Panc1 (cell line): Measurements from ENCODE around the gene DFFB. TPM values are rescaled to one million over a fixed set of nuclear protein-coding genes. Genes with fewer than 3 reads are reported as not detected.

Experiments
- ATAC-seq: fragments of 200-7000 bp; cut with Tn5 transposase; 2 replicates; pipeline ENCODE4 v1.9.1; 2020; ENCODE audit warnings: mild to moderate bottlenecking, moderate library complexity
- BruUV-seq: library from RNA; stranded (reverse); fragments of 400-500 nt; replicated peaks from 2 replicates; lab custom pipeline; 2021; lab: Mats Ljungman, UMichigan
- CTCF ChIA-PET: fragments of 300-600 bp; sonication (Branson Sonifier 250); formaldehyde crosslinking; loops from one replicate; lab custom pipeline; 2022; ENCODE audit warnings: antibody characterized with exemption; lab: Charles Lee
- POLR2A ChIA-PET: fragments of 300-600 bp; sonication (Branson Sonifier 250); formaldehyde crosslinking; loops from one replicate; lab custom pipeline; 2022; ENCODE audit warnings: antibody characterized with exemption; lab: Charles Lee
- DNase-seq: peaks from one replicate; pipeline ENCODE4 v3.0.0-alpha.2; 2010; ENCODE audit warnings: low read depth, low spot score
- H3K27ac ChIP-seq: 2 replicates; pipeline ENCODE4 v1.5.1; 2011; ENCODE audit warnings: mild to moderate bottlenecking, low read length, inconsistent platforms
- H3K27me3 ChIP-seq: fragments of 200-500 bp; sonication (Bioruptor generic); 2 replicates; pipeline ENCODE4 v1.6.0; 2014; ENCODE audit warnings: low read length, inconsistent platforms; ENCODE audit not compliant: control insufficient read depth, insufficient read depth
- H3K36me3 ChIP-seq: fragments of 200-500 bp; sonication (Bioruptor generic); 2 replicates; pipeline ENCODE4 v1.5.1; 2014; ENCODE audit warnings: inconsistent platforms, mild to moderate bottlenecking, low read length, moderate library complexity; ENCODE audit not compliant: control insufficient read depth, insufficient read depth
- H3K4me1 ChIP-seq: 2 replicates; pipeline ENCODE4 v1.5.1; 2011; ENCODE audit warnings: inconsistent platforms, mild to moderate bottlenecking, low read length, moderate library complexity; ENCODE audit not compliant: control insufficient read depth, insufficient read depth
- H3K4me3 ChIP-seq, 2 experiments: 2 replicates each; pipeline ENCODE4 v1.5.1; 2011 to 2012; ENCODE audit warnings: low read depth in 2 of 2, low read length in 2 of 2, mild to moderate bottlenecking in 2 of 2, inconsistent platforms in 1 of 2, moderate library complexity in 1 of 2
- H3K9me3 ChIP-seq: fragments of 200-500 bp; sonication (Bioruptor generic); 2 replicates; pipeline ENCODE4 v1.5.1; 2014; ENCODE audit warnings: low read depth, mild to moderate bottlenecking, inconsistent platforms, low read length, moderate library complexity; ENCODE audit not compliant: control insufficient read depth, insufficient read depth
- CTCF ChIP-seq: fragments of 450-650 bp; IDR thresholded peaks from 2 replicates; pipeline ENCODE4 v1.5.1; 2017; ENCODE audit warnings: mild to moderate bottlenecking
- POLR2AphosphoS5 ChIP-seq: IDR thresholded peaks from 2 replicates; pipeline ENCODE4 v1.6.1; 2012; ENCODE audit warnings: mild to moderate bottlenecking, low read depth, low read length, moderate library complexity
- REST ChIP-seq, 2 experiments: IDR thresholded peaks; 2 replicates each; pipeline ENCODE4 v1.6.1; 2011 to 2012; ENCODE audit warnings: low read depth in 2 of 2, control low read depth in 1 of 2, low read length in 1 of 2, mild to moderate bottlenecking in 1 of 2, moderate library complexity in 1 of 2; ENCODE audit not compliant: insufficient read depth in 1 of 2
- SIN3A ChIP-seq: IDR thresholded peaks from 2 replicates; pipeline ENCODE4 v1.6.1; 2012; ENCODE audit warnings: low read depth, mild to moderate bottlenecking, low read length, moderate library complexity, borderline replicate concordance; ENCODE audit not compliant: insufficient read depth
- TCF7L2 ChIP-seq: IDR thresholded peaks from 2 replicates; pipeline ENCODE4 v1.6.1; 2011; ENCODE audit warnings: mild to moderate bottlenecking, low read depth, low read length, inconsistent platforms
- in situ Hi-C: cut with HindIII; loops from 2 replicates; pipeline ENCODE4 v1.10.0; 2016; ENCODE audit warnings: low sequenced_read_pairs, low pct_unique_long_range_greater_than_20kb
- intact Hi-C: fragments of 100-400 bp; cut with micrococcal nuclease; formaldehyde crosslinking; loops from one replicate; pipeline ENCODE4 v1.10.0; 2022; ENCODE audit not compliant: unreplicated experiment
- total RNA-seq: library from RNA; stranded (reverse); gene quantifications from one replicate; pipeline ENCODE4 v1.2.1, GENCODE V29; 2021; ENCODE audit not compliant: unreplicated experiment

DFFB gene
- total RNA-seq, 1 experiment from 2014 or later, result 3.0 TPM

GRCh38 chr1:3872546-3872945 lies 15.3 kb downstream of the DFFB start:
- CTCF ChIA-PET, result interaction anchor here (0.7 kb wide), 1 partner anchor 11 kb away, joined by 3 read pairs; no protein-coding TSS in a partner anchor

GRCh38 chr1:3874736-3875135 lies 17.5 kb downstream of the DFFB start:
- H3K36me3 ChIP-seq, result no peaks in the 10 kb centered on the region
- no peak overlapping the region for H3K4me3 ChIP-seq
- DNase-seq (no peak), ATAC-seq (no peak)
- BruUV-seq, result no TSS peak
- in situ Hi-C loops (no loop called here), intact Hi-C loops (no loop called here)
- CTCF ChIA-PET, result no interaction called here
- POLR2A ChIA-PET, result no interaction called here
- no peaks in the 10 kb centered on the region for H3K27me3 ChIP-seq
- TF ChIP-seq POLR2AphosphoS5, result no peak
- no peak overlapping the region for H3K27ac ChIP-seq
- peaks cover 2% of the 10 kb centered on the region; the same call in 1 of the 2 replicates for H3K9me3 ChIP-seq
- no peaks in the 10 kb centered on the region for H3K4me1 ChIP-seq

More at GRCh38 chr1:3872546-3872945, 15.3 kb downstream of the DFFB start:
- no peaks in the 10 kb centered on the region for H3K27me3 ChIP-seq
- no peaks in the 10 kb centered on the region for H3K4me1 ChIP-seq
- ATAC-seq (no peak), DNase-seq (no peak)
- POLR2A ChIA-PET, result no interaction called here
- no peaks in the 10 kb centered on the region for H3K9me3 ChIP-seq
- no peaks in the 10 kb centered on the region for H3K36me3 ChIP-seq
- BruUV-seq, result no TSS peak
- TF ChIP-seq POLR2AphosphoS5, result no peak
- no peak for TF ChIP-seq REST (IDR thresholded peaks at IDR 0.05; ENCODE audit: insufficient read depth in 1 of 2, low read depth in 2 of 2, low read length in 1 of 2)
- TF ChIP-seq SIN3A, result no peak
- no peak for TF ChIP-seq CTCF
- TF ChIP-seq TCF7L2, result no peak
- intact Hi-C loops (no loop called here), in situ Hi-C loops (no loop called here)
- H3K27ac ChIP-seq, result no peak overlapping the region
- H3K4me3 ChIP-seq, result no peak overlapping the region

GRCh38 chr1:3876716-3877115 lies 19.4 kb downstream of the DFFB start:
- no TSS peak for BruUV-seq
- ATAC-seq, result no peak

More at GRCh38 chr1:3876716-3877115, 19.4 kb downstream of the DFFB start:
- intact Hi-C loops, result no loop called here
- TF ChIP-seq POLR2AphosphoS5, result no peak
- TF ChIP-seq SIN3A, result no peak
- no peak for TF ChIP-seq REST (IDR thresholded peaks at IDR 0.05; ENCODE audit: insufficient read depth in 1 of 2, low read depth in 2 of 2, low read length in 1 of 2)
- TF ChIP-seq CTCF, result no peak
- TF ChIP-seq TCF7L2, result no peak
- Histone ChIP-seq H3K27me3 (no peaks in the 10 kb centered on the region), H3K4me3 (no peak overlapping the region), H3K36me3 (no peaks in the 10 kb centered on the region), H3K27ac (no peak overlapping the region), H3K4me1 (no peaks in the 10 kb centered on the region), H3K9me3 (peaks cover 2% of the 10 kb centered on the region; the same call in 1 of the 2 replicates)
- ChIA-PET POLR2A (no interaction called here), CTCF (no interaction called here)
- no peak for DNase-seq
- in situ Hi-C loops, result no loop called here
